HG02763 (cell line): ENCODE measurements around the gene IBA57.
A peak's percentile ranks its signal among the peaks of the same experiment; 100 is the strongest.

Source experiments
- ATAC-seq: cut with Tn5 transposase; IDR thresholded peaks from one replicate; pipeline ENCODE4 v1.9.1; 2021; ENCODE audit warnings: mild to moderate bottlenecking, moderate library complexity; ENCODE audit not compliant: unreplicated experiment

IBA57 gene

DNA sequence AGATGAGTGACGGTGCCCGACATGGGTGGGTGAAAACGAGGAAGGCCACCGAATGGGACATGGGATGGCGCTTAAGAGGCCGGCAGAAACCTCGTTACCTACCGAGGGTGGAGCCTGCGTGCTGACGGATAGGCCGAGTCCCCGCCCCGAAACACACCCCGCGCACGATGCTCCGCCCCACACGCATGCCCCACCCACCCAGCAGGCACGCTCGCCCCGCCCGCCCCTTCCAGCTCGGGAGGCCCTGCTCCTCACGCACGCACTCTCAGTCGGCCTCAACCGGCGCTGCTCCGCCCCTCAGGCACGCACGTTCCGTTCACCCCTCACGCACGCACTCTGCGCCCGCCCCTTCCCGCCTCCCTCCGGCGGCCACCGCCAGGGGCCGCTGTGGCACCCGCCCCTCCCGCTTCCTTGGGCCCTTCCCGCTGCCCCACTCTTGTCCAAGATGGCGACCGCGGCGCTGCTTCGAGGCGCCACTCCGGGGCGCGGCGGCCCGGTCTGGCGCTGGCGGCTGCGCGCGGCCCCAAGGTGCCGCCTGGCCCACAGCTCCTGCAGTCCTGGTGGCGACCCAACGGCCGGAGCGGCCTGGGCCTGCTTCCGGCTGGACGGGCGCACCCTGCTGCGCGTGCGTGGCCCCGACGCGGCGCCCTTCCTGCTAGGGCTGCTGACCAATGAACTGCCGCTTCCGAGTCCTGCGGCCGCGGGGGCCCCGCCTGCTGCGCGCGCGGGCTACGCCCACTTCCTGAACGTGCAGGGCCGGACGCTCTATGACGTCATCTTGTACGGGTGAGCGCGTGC is at the start of gene IBA57:
IBA57 (plus strand) TSS at position 433 of the 798 bp plus-strand sequence; CDS start at position 446, 13 bp downstream.
- ATAC-seq, result peak; percentile 82

DNA sequence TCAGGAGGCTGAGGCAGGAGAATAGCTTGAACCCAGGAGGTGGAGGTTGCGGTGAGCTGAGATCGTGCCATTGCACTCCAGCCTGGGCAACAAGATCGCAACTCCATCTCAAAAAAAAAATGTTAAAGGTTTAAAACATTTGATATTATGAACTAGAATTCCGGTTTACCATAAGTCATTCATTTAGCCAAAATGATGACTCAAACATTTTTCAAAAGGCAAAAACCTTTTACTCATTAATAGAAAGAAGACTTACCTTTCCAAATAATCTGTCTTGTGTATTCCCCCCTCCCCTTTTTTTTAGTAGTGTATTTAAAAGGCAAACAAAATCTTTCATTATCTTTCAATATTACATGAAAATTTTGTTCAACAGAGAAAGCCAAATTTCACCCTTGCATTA is 48.3 kb upstream of the IBA57 start:
- no peak for ATAC-seq

DNA sequence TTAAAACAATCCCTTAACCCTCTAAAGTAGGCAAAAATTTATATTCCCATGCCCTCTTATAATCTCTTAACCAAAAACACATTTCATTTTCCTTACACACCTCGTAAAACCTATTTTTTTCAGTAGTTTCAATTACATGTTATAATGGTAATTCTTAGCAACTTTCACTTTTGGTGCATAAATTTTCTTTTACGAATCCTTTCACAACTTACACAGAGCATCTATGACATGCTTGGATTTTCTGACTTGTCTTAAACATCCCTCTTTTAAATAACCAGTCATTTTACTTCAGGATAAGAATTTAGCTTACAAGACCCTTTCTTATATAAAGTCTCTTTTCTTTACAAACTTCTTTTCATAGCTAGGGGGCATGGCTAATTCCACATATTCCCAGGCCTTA is 47.6 kb upstream of the IBA57 start:
- no peak for ATAC-seq

DNA sequence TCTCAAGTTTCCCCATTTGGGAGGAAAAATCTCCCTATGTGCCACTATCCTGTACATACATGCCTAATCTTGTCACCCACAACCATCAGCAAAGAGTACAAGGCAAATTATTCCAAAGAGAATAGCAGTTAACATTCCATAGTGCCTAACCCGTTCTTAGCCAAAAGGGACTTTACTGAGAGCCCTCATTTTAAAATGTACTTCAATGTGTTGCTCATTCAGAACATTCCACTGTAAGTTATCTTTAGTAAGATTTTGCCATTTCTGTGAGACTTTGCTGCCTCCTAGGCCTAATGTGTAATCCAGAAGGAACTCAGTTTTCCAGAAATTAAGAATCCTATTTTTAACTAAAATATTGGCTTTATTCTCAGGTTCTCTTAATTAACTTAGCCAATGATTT is 45.3 kb upstream of the IBA57 start:
- ATAC-seq, result no peak

DNA sequence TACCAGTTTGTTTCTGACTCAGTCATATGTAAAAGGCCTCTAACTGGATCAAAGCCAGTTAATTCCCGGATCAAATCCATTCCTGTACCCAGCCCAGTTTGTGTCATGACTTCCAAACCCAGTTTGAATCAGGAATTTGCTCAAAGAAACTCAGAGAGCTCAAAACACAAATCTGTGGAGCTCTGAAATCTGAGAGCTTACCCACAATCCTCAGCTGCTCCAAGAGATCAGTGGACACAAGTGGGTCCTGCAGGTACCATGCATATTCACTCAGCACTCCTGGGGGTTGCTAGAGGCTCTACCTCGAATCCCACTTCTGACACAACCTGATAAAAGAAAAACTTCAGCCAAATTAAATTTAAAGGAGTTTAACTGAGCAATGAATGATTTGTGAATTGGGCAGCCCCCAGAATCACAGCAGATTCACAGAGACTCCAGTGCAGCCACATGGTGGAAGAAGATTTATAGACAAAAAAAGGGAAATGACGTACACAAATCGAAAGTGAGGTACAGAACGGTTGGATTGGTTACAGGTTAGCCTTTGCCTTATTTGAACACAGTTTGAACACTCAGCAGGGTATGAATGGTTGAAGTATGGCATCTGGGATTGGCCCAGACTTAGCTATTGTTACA is 44.6 kb upstream of the IBA57 start:
- ATAC-seq, result no peak

DNA sequence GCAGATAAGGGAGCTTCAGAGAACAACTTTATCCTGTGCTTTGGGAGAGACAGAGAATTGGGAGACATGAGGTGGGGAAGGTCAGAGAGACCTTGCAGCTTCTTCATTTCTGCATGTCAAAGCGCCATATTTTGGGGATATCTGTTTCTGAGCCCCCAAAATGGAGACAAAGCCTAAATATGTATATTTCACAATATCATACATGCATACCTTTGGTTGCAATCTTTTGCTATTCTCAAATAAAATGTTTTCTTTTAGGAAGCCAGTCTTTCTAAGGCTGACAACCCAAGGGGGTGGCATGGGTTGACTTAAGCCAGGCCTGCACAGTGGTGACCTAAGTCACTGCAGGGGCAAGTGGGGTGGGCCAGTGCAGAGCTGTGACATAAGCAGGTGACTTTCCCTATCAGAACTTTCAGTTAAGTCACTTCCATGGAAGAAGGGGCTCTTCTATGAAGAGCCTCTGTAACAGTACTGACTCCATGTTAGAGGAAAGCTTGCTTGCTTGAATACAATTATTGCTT is 42.6 kb upstream of the IBA57 start:
- ATAC-seq, result no peak

DNA sequence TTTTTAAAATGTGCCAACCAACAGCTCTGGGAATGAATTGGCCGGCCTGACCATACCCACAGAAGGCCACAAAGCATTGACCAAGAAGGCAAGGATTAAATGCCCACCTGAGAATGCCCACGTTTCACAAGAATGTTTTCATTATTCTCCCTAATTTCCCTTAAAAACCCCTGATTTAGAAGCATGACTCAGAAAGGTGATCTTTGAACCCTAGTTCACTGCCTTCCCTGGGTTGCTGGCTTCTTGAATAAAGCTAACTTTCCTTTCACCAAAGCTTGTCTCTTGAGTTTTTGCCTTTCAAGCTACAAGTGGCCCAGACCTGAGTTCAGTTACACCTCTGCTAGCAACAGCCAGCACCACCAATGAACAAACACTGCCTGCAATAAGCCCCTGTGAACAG is 42.1 kb upstream of the IBA57 start:
- no peak for ATAC-seq

DNA sequence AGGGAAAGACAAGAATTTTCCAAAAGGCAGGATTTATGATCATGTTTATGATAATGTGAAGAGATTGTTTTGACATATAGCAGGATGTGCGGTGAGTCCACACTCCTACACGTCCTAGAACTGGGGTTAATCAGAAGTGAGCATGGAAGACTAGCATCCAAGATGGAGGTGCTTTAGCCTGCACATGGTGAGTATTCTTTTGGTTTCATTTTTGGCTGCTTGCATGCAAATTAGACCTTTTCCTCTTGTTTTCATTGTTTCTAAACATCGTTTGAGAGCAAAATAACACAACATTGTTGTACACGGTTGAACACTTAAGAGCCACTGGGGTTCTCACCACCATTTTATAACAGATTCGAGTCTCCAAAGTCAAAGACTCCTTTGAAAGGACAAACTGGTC is 40.4 kb upstream of the IBA57 start:
- ATAC-seq, result no peak

DNA sequence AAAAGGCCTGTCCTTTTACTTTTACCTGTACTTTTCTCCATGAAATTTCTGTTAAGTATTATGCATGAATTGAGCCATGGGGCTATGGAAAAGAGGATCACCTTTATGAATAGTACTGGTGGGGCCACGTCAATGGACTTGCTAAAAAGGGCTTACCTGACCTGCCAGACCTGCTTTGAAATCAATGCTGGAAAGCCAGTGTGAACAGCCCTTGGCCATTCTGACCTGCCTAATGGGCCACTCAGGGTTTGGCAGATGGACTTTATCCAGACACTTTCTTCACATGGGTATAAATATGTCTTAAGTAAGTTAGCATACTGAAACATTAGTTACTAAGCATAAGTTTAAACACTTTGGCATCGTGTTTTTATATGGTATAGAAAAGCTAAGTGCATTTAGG is 33.8 kb upstream of the IBA57 start:
- no peak for ATAC-seq

DNA sequence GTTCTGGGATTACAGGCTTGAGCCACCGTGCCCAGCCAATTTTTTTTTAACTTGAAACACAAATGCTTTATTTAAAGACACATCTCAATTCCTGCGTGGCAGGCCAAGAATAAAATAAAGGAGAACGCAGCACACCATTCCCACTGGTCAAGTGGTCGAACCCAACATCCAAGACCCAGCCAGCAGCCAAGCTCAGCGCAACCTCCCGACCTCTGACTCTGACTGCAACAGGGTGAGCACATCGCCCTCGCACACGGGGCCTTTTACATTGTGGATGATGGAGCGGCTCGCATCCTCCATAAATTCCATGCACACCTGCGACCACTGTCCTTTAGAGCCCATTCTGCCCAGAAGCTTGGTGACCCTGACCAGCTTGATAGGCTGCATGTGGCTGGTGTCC is 31.0 kb upstream of the IBA57 start:
- no peak for ATAC-seq

DNA sequence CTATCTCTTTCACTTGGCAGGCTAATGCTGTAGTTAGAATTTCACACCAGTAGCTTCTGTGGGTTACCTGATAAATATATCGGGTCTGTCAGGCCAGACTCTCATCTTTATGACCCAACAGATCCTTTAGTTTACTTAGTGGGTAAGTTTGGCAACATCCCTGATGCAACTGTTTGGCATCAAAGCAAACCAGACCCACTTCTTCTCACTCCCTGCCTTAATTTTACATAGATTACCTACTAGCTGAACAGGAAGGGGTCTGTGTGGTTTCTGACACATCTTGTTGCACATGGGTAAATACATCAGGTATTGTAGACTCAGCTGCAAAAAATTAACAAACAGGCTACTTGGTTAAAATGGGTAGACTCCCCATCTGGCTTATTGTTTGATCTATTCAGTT is 28.7 kb upstream of the IBA57 start:
- no peak for ATAC-seq

DNA sequence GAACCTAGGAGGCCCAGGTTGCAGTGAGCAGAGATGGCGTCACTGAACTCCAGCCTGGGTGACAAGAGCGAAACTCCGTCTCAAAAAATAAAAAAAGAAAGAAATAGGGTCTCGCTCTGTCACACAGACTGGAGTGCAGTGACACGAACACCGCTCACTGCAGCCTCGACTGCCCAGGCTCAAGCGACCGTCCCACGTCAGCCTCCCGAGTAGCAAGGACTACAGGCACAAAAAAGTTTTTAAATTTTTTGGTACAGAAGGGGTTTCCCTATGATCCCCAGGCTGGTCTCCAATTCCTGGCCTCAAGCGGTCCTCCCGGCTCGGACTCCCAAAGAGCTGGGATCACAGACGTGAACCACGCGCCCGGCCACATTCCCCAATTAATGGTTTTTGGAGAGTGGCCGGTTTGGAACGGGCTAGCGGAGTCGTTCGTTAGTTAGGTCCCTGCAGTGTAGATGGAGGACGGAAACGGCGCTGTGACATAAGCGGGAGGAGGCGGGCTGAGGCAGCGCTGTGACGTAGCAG is 26.1 kb upstream of the IBA57 start:
- no peak for ATAC-seq

DNA sequence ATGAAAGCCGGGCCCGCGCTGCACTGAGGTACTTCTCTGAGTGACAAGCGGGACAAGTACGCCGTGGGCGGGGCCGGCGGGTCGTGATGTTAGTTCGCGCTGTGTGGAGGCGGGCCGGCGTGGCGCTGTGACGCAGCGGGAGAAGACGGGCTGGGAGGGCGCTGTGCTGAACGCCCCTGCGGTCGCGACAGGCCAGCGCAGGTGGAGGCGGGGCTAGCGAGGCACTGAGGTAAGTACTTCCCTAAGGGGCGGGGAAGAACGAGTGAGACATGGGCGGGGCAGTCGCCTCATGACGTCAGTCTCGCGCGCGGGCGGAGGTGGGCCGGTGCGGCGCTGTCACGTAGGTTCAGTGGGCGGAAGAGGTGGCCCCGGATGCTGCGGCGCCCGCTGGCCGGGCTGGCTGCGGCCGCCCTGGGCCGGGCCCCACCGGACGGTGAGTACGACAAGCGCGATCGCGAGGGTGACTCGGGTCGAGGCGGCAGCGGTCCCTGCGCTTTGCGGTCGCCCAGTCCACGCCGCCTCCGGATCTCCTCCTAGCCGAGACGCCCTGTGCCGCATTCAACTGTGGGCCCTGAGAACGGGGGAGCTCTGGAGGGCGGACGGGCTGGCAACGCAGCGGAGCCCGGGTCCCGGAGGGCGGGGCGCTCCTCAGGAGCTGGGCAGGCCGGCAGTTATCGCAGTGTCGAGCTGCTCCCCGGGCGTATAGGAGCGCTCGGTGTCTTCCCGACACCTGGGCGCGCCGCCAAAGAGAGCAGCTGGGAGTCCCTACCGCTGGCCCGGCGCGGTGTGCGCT is 25.5 kb upstream of the IBA57 start, which contains the start of gene GUK1:
GUK1 (plus strand) TSS at position 349 of the 793 bp plus-strand sequence; CDS start at position 373, 24 bp downstream.
- peak; percentile 90 for ATAC-seq

DNA sequence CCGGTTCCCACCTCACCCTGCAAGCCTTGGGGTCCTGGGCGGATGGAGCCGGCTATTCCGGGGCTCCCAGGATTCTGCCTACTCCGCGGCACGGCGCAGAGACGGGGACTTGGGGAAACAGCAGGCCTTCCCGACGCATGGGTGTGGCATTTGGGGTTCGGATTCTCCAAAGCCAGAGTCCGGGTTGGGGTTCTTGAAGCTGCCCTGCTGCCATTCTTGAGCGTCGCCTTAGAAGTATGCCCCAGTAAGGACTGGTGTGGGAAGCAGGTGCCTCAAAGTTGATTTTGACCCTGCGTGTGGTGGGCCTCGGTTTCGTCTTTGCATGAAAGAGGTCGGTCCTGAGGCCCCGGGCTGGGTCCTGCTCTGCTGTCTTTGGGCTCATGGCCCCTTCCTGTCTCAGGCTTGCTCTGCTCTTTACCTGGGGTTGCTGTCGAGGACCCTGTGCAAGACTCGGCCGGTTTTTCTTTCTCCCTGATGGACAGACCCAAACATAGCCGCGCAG is 24.8 kb upstream of the IBA57 start:
- no peak for ATAC-seq

DNA sequence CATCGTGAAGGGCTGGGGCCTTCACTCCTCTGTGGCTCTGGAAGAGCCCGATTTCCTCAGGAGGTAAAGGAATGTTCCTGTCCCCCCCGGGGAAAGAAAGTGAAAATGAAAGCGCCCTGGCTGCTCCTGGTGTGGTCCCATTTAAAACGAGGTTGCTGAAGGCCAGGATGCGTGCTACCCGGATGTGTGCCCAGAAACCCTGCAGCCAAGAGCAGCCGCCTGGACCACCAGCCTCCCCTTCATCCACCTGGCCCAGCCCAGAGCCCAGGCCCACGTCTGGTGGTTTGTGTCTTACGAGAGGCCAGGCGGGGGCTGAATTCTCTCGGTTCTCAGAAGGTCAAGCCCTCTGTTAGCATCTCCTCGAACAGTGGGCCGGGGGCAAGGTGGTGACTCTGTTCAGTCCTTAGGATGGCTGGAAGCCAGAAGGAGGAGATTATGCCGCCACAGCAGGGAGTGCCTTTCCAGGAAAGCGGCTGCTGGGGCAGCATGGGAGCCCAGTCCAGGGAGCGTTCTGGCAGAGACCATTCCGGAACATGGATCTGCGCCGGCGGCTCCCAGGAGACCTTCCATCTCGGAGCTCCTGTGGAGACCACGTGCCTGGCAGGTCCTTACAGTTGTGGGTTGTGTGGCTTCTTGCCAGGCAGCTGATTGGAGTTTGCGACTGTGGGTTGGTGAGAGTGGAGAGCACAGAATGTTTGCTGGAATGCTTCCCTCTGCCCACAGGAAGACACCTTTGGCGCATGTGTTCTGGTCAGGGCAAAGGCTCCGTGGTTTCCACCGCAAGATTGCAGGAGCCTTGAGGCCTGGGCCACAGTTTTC is 24.2 kb upstream of the IBA57 start:
- ATAC-seq, result no peak

DNA sequence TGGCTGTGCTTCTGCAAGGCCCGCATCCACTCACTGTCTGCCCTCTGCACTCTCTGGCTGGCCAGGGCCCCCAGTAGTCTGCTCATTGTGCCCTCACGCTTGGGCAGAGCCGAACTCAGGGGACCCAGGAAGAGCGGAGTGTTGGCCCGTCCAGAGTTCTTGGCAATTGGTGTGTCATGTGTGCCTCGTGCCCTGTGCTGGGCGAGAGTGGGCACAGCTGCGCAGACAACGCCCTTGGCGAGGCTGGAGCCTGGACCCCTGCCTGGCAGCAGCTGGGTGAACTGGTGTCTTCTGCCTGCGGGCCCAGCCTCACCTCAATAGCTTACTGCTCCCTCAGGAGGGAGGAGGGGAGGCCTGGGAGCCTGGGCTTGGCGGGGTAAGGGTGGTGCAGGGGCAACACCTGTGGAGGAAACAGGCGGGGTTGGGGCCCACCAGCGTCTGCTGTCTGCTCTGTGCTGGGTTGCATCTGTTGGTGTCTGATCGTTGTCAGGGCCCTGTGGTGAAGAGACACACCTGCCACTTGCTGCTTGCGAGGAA is 23.4 kb upstream of the IBA57 start:
- no peak for ATAC-seq

DNA sequence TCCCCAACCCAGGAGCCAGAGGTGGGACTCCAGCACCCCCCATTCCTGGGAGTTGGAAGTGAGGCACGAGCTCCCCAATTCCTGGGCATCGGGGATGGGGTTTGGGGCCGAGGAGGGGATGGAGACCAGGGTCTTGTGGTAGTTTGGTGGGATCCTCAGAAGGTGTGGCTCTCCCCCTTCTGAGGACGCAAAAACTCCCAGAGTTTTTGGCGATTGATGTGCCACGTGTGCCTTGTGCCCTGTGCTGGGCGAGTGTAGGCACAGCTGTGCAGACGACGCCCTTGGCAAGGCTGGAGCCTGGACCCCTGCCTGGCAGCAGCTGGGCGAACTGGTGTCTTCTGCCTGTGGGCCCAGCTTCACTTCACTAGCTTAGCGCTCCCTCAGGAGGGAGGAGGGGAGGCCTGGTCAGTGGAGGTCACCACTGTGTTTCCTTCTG is 22.9 kb upstream of the IBA57 start:
- no peak for ATAC-seq

DNA sequence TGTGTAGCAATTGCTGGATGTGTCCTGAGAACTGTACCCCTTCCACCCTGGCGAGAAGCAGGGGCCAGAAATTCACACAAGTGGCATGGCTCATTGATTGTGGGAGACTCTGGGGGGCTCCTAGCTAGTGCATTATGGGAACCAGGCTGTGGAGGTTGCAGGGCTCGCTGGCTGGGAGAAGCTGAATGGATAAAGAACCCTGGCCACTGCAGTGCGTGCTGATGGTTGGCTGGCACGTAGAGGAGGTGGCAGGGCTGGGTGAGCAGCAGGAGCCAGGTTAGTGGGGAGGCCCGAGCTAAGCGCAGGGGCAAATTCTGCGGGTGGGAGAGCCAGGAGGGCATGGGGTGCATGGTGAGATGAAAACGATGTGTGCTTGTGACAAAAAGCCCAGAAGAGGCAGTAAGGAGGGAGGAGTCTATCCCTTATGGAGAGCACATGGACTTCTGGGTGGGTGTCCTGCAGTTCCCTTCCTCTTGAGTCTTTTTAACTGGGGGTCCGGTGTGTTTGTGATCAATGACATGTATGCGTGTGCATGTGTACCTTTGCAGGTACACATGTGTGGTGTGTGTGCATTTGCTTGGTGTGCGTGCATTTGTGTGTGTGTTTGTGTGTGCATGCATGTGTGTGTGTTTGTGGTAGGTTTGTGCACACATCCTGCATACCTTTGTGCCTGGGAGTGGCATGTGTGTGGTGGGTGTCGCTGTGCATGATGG is 22.0 kb upstream of the IBA57 start:
- ATAC-seq, result no peak
